ENCODE results near the gene MGLL.
"Not testable (repeated sequence)": the region's sequence is repeated elsewhere in the genome, so short reads cannot be mapped to it uniquely, and the experiment has no call there.

Gene MGLL

DNA sequence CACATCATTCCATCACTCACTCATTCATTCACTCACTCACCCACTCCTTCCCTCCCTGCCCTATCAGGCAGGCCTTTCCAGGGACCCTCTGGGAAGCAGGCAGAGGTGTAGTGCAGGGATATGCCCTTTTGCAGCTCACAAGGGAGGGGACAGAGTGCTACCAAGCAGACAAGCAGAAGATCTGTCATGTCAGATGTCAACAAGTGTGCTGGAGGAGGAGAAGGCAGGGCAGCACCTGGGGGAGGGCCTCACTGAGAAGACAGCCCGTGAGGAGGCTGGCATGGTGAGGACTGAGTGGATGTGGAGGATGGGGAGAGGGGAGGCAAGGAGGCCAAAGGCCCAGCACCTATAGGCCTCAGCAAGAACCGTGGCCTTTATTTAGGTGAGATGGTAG is 134.3 kb downstream of the MGLL start:
- Histone ChIP-seq H3K27me3 (ENCODE audit: control insufficient read depth in 1 of 2, insufficient read depth in 2 of 2, low read length in 2 of 2) (no peaks in the 10 kb centered on the region), H3K4me3 (ENCODE audit: low read length in 2 of 2) (no peak overlapping the region), H3K4me1 (ENCODE audit: control insufficient read depth, insufficient read depth, low read length) (peaks cover 38% of the 10 kb centered on the region), H3K36me3 (ENCODE audit: control insufficient read depth in 2 of 2, insufficient read depth in 2 of 2, low read length in 2 of 2) (peaks cover 6 to 14% of the 10 kb centered on the region in 2 donors), H3K9me3 (ENCODE audit: control insufficient read depth in 2 of 2, low read length in 2 of 2) (no peaks in the 10 kb centered on the region), H3K27ac (ENCODE audit: low read length) (peak overlapping the region; percentile 80), H3K9ac (ENCODE audit: low read length in 2 of 2) (peak overlapping the region; percentile 43 to 68)

DNA sequence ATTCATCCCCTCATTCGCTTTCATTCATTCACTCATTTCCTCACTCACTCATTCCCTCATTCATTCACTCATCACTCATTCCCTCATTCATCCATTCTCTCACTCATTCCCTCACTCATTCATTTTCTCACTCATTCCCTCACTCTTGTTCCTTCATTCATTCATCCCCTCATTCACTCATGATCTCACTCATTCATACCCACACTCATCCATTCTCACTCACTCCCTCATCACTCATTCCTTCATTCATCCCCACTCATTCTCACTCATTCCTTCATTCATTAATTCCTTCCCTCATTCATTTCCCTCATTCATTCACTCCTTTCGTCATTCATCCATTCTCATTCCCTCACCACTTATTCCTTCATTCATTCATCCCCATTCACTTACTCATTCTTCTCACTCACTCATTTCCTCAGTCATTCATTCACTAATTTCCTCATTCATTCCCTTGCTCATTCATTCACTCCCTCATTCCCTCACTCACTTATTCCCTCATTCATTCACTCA is 135.0 kb downstream of the MGLL start:
- Histone ChIP-seq H3K27ac (ENCODE audit: low read length) (no peak overlapping the region), H3K27me3 (ENCODE audit: control insufficient read depth in 1 of 2, insufficient read depth in 2 of 2, low read length in 2 of 2) (no peaks in the 10 kb centered on the region), H3K9ac (ENCODE audit: low read length in 2 of 2) (no peak overlapping the region)

DNA sequence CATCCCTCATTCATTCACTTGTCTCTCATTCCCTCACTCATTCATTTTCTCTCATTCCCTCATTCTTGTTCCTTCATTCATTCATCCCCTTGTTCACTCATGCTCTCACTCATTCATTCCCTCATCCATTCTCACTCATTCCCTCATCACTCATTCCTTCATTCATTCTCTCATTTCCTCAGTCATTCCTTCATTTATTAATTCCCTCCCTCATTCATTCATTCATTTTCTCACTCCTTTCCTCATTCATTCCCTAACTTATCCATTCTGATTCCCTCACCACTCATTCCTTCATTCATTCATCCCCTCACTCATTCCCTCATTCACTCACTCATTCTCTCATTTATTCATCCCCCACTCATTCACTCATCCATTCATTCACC is 135.8 kb downstream of the MGLL start:
- Histone ChIP-seq H3K27me3 (ENCODE audit: control insufficient read depth in 1 of 2, insufficient read depth in 2 of 2, low read length in 2 of 2) (no peaks in the 10 kb centered on the region), H3K4me3 (ENCODE audit: low read length in 2 of 2) (no peak overlapping the region), H3K9me3 (ENCODE audit: control insufficient read depth in 2 of 2, low read length in 2 of 2) (no peaks in the 10 kb centered on the region), H3K4me1 (ENCODE audit: control insufficient read depth, insufficient read depth, low read length) (peaks cover 38% of the 10 kb centered on the region), H3K27ac (ENCODE audit: low read length) (no peak overlapping the region), H3K9ac (ENCODE audit: low read length in 2 of 2) (no peak overlapping the region), H3K36me3 (ENCODE audit: control insufficient read depth in 2 of 2, insufficient read depth in 2 of 2, low read length in 2 of 2) (peaks cover 0 to 2% of the 10 kb centered on the region in 2 donors)

More for the DNA sequence above, 135.0 kb downstream of the MGLL start:
- H3K4me1 ChIP-seq (ENCODE audit: control insufficient read depth, insufficient read depth, low read length), result peaks cover 38% of the 10 kb centered on the region
- H3K4me3 ChIP-seq (ENCODE audit: low read length in 2 of 2), result no peak overlapping the region
- no peaks in the 10 kb centered on the region for H3K9me3 ChIP-seq (ENCODE audit: control insufficient read depth in 2 of 2, low read length in 2 of 2)
- H3K36me3 ChIP-seq (ENCODE audit: control insufficient read depth in 2 of 2, insufficient read depth in 2 of 2, low read length in 2 of 2), result peaks cover 2 to 6% of the 10 kb centered on the region in 2 donors

DNA sequence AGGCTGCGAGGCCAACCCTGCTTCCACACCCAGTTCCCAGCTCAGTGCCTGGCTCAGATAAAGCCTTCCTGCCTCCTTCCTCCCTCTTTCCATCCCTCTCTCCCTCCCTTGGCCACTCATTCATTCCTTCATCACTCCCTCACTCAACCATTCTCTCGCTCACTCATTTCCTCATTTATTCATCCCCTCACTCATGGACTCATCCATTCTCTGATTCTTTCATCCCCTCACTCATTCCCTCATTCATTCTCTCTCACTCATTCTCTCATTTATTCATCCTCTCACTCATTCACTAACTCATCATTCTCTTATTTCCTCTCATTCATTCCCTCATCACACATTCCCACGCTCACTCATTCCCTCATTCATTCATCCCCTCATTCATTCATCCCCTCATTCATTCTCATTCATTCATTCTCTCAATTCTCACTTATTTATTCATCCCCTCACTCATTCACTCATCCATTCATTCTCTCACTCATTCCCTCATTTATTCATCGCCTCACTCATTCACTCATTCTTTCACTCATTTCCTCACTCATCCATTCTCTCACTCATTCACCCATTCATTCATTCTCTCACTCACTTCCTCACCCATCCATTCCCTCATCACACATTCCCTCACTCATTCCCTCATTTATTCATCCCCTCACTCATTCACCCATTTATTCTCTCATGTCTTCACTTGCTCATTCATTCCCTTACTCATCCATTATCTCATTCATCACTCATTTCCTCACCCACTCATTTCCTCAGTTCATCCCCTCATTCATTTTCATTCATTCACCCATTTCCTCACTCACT is 136.4 kb downstream of the MGLL start:
- Histone ChIP-seq H3K4me1 (ENCODE audit: control insufficient read depth, insufficient read depth, low read length) (peaks cover 33% of the 10 kb centered on the region), H3K36me3 (ENCODE audit: control insufficient read depth in 2 of 2, insufficient read depth in 2 of 2, low read length in 2 of 2) (no peaks in the 10 kb centered on the region), H3K27ac (ENCODE audit: low read length) (no peak overlapping the region), H3K9me3 (ENCODE audit: control insufficient read depth in 2 of 2, low read length in 2 of 2) (no peaks in the 10 kb centered on the region), H3K9ac (ENCODE audit: low read length in 2 of 2) (no peak overlapping the region), H3K27me3 (ENCODE audit: control insufficient read depth in 1 of 2, insufficient read depth in 2 of 2, low read length in 2 of 2) (no peaks in the 10 kb centered on the region), H3K4me3 (ENCODE audit: low read length in 2 of 2) (no peak overlapping the region)

DNA sequence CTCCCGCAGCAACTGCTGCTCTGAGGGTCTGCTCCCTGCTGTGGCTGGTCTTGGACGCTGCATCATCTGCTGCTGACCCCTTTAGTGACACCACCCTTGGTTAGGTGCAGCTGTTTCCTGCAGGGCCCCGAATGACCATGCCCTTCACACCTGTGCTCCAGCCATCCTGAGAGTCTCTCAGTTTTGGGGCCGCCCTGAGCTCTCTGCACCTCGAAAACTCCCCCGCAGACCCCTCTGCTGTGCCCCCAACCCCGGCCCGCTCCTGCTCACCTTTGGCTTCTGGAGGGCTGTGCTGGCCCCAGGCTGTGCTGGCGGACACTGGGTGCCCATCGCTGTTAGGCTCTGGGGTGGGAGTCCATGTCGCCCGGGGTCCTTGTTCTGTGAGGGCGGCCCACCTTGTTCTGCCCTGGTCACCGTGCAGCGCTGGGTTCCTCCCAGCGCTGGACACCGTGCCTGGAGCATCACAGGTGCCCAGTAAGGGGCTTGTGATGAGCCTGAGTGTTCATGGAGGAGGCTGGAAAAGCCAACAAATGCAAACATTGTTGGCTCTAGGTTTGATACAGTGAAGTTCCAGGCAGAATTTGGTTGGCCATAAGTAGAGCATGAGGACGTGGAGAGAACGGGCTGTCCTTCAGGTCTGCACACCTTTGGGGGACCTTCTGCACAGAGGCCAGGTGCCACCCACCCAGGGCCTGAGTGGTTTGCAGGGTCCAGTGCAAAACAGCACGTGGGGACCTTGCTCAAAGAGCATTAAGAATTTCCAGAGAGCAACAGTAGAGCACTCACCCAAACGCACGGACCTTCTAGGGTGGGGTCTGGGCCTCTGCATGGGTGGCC is 137.2 kb downstream of the MGLL start:
- no peaks in the 10 kb centered on the region for H3K9me3 ChIP-seq (ENCODE audit: control insufficient read depth in 2 of 2, low read length in 2 of 2)
- H3K4me1 ChIP-seq (ENCODE audit: control insufficient read depth, insufficient read depth, low read length), result peaks cover 25% of the 10 kb centered on the region
- no peaks in the 10 kb centered on the region for H3K36me3 ChIP-seq (ENCODE audit: control insufficient read depth in 2 of 2, insufficient read depth in 2 of 2, low read length in 2 of 2)
- H3K27ac ChIP-seq (ENCODE audit: low read length), result no peak overlapping the region
- no peaks in the 10 kb centered on the region for H3K27me3 ChIP-seq (ENCODE audit: control insufficient read depth in 1 of 2, insufficient read depth in 2 of 2, low read length in 2 of 2)
- H3K4me3 ChIP-seq (ENCODE audit: low read length in 2 of 2), result no peak overlapping the region
- no peak overlapping the region for H3K9ac ChIP-seq (ENCODE audit: low read length in 2 of 2)

DNA sequence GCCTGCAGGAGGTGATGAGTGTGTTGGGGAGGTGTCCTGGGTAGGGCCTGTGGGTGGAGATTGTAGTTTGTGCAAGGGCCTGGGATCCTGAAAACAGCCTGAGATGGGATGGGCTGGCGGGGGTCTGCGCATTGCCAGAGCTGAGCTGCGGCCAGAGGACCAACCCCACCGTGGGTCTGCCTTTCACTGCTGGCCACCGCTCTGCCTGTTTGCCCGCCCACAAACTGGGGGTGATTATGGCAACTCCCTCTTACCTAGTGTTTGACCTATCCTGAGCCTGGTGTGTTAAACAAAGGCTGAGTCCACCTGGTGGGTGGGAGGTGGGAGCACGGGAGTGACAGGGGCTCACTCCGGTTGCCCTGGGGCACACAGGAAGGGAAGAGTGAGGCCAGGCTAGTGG is 139.8 kb downstream of the MGLL start:
- no peaks in the 10 kb centered on the region for H3K9me3 ChIP-seq (ENCODE audit: control insufficient read depth in 2 of 2, low read length in 2 of 2)
- no peak overlapping the region for H3K4me3 ChIP-seq (ENCODE audit: low read length in 2 of 2)
- peaks cover 2% of the 10 kb centered on the region for H3K4me1 ChIP-seq (ENCODE audit: control insufficient read depth, insufficient read depth, low read length)
- H3K27ac ChIP-seq (ENCODE audit: low read length), result no peak overlapping the region
- H3K27me3 ChIP-seq (ENCODE audit: control insufficient read depth in 1 of 2, insufficient read depth in 2 of 2, low read length in 2 of 2), result no peaks in the 10 kb centered on the region
- no peak overlapping the region for H3K9ac ChIP-seq (ENCODE audit: low read length in 2 of 2)
- H3K36me3 ChIP-seq (ENCODE audit: control insufficient read depth in 2 of 2, insufficient read depth in 2 of 2, low read length in 2 of 2), result peaks cover 8% of the 10 kb centered on the region in 2 donors

DNA sequence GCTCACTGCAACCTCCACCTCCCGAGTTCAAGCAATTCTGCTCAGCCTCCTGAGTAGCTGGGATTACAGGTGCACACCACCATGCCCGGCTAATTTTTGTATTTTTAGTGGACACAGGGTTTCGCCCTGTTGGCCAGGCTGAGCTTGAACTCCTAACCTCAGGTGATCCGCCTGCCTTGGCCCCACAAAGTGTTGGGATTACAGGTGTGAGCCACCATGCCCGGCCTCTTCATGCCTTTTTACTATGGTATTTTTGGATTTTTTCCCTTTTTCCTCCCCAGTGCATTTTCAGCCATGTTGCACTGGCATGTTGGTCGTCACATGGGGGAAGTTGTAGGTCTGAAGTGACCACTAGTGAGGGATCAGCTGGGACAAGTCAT is 140.2 kb downstream of the MGLL start:
- not testable (repeated sequence) for H3K27me3 ChIP-seq (ENCODE audit: control insufficient read depth in 1 of 2, insufficient read depth in 2 of 2, low read length in 2 of 2); H3K4me3 ChIP-seq (ENCODE audit: low read length in 2 of 2); H3K27ac ChIP-seq (ENCODE audit: low read length); H3K36me3 ChIP-seq (ENCODE audit: control insufficient read depth in 2 of 2, insufficient read depth in 2 of 2, low read length in 2 of 2); H3K4me1 ChIP-seq (ENCODE audit: control insufficient read depth, insufficient read depth, low read length); H3K9me3 ChIP-seq (ENCODE audit: control insufficient read depth in 2 of 2, low read length in 2 of 2); H3K9ac ChIP-seq (ENCODE audit: low read length in 2 of 2)

DNA sequence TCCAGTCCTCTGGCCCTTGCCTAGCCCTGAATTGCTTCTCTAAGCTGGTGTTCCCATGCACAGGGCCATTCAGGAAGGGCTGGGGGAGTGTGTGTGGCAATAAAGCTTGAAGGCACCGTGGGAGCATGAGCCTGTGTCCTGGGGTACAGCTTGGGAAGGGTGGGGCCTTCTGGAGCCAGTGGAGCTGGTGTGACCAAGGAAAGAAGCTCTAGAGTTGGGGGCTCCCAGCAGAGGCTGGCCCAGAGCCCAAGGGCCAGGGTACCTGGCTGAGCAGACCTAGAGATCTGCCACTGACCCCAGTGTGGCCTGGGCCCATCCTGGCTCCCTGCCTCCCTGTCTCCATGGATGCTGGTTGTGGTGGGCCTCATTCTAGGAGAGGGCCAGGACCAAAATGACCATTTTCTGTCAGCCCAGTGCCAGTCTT is 141.5 kb downstream of the MGLL start:
- Histone ChIP-seq H3K36me3 (ENCODE audit: control insufficient read depth in 2 of 2, insufficient read depth in 2 of 2, low read length in 2 of 2) (peaks cover 17% of the 10 kb centered on the region in 2 donors), H3K27ac (ENCODE audit: low read length) (peak overlapping the region; percentile 11), H3K4me1 (ENCODE audit: control insufficient read depth, insufficient read depth, low read length) (peaks cover 2% of the 10 kb centered on the region), H3K4me3 (ENCODE audit: low read length in 2 of 2) (no peak overlapping the region), H3K9me3 (ENCODE audit: control insufficient read depth in 2 of 2, low read length in 2 of 2) (no peaks in the 10 kb centered on the region), H3K9ac (ENCODE audit: low read length in 2 of 2) (no peak overlapping the region), H3K27me3 (ENCODE audit: control insufficient read depth in 1 of 2, insufficient read depth in 2 of 2, low read length in 2 of 2) (no peaks in the 10 kb centered on the region)

DNA sequence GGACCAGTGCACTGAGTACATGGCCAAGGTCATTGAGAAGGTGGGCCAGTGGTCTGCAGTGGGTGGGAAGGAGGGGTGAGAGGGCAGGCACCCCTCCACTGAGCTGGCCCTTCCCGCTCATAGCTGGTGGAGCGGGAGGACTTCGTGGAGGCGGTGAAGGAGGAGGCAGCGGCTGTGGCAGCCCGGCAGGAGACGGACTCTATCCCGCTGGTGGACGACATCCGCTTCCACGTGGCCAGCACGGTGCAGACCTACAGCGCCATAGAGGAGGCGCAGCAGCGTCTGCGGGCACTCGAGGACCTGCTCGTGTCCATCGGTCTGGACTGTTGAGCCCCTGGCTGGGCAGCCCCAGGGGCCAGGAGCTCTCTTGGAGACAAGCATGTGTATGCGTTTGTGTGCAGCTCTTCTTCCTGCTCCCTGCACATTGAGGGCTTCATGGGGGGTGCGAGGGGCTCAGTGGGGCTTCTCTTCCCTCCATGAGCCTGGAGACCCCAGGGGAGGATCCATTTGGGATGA is 142.1 kb downstream of the MGLL start:
- peaks cover 2% of the 10 kb centered on the region for H3K4me1 ChIP-seq (ENCODE audit: control insufficient read depth, insufficient read depth, low read length)
- H3K27me3 ChIP-seq (ENCODE audit: control insufficient read depth in 1 of 2, insufficient read depth in 2 of 2, low read length in 2 of 2), result no peaks in the 10 kb centered on the region
- no peak overlapping the region for H3K9ac ChIP-seq (ENCODE audit: low read length in 2 of 2)
- H3K27ac ChIP-seq (ENCODE audit: low read length), result no peak overlapping the region
- no peak overlapping the region for H3K4me3 ChIP-seq (ENCODE audit: low read length in 2 of 2)
- peaks cover 17% of the 10 kb centered on the region in 2 donors for H3K36me3 ChIP-seq (ENCODE audit: control insufficient read depth in 2 of 2, insufficient read depth in 2 of 2, low read length in 2 of 2)
- no peaks in the 10 kb centered on the region for H3K9me3 ChIP-seq (ENCODE audit: control insufficient read depth in 2 of 2, low read length in 2 of 2)

DNA sequence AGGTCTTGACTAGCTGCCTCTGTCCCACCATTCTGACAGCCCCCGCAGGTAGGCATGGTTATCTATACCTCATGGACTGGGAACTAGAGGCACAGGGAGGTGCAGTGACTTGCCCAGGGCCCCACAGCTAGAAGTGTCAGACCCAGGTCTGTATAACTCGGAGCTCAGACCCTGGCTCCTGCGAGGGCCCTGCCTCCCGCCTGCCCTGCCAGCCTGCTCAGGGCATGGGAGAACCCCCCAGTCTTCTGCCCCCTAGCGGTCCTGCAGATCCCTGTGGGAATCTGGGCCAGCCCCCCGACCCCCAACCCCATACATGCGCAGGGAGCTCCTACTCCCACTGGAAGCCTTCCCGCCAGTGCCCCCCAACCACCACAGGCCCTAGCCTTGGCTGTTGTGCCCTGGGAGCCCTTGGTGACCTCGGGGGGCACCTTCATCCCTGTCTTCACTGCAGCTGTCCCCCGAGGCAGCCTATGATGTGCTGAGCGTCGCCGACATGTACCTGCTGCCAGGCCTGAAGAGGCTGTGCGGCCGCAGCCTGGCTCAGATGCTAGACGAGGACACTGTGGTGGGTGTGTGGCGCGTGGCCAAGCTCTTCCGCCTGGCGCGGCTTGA is 142.7 kb downstream of the MGLL start:
- Histone ChIP-seq H3K9ac (ENCODE audit: low read length in 2 of 2) (no peak overlapping the region), H3K4me3 (ENCODE audit: low read length in 2 of 2) (no peak overlapping the region), H3K27me3 (ENCODE audit: control insufficient read depth in 1 of 2, insufficient read depth in 2 of 2, low read length in 2 of 2) (no peaks in the 10 kb centered on the region), H3K36me3 (ENCODE audit: control insufficient read depth in 2 of 2, insufficient read depth in 2 of 2, low read length in 2 of 2) (peaks cover 17 to 19% of the 10 kb centered on the region in 2 donors), H3K27ac (ENCODE audit: low read length) (no peak overlapping the region), H3K9me3 (ENCODE audit: control insufficient read depth in 2 of 2, low read length in 2 of 2) (no peaks in the 10 kb centered on the region), H3K4me1 (ENCODE audit: control insufficient read depth, insufficient read depth, low read length) (peaks cover 7% of the 10 kb centered on the region)

Measured in stomach smooth muscle (tissue), 2 donors.